GM06990 (cell line): Measurements from ENCODE around the gene ABR.

ENCODE experiments used
- DNase-seq: peaks from one replicate; pipeline ENCODE4 v3.0.0-alpha.2; 2011; ENCODE audit not compliant: insufficient read length; ENCODE audit errors: extremely low read depth
- H3K27me3 ChIP-seq: replicated peaks from 2 replicates; pipeline ENCODE4 v1.6.0; 2011; ENCODE audit warnings: low read length; ENCODE audit not compliant: control insufficient read depth, insufficient read depth
- H3K36me3 ChIP-seq: 2 replicates; pipeline ENCODE4 v1.5.1; 2011; ENCODE audit warnings: low read length; ENCODE audit not compliant: control insufficient read depth, insufficient read depth
- H3K4me3 ChIP-seq: replicated peaks from 2 replicates; pipeline ENCODE4 v1.5.1; 2011; ENCODE audit warnings: low read depth, mild to moderate bottlenecking, control low read depth, low read length
- CTCF ChIP-seq: IDR thresholded peaks from 2 replicates; pipeline ENCODE4 v1.5.1; 2011; ENCODE audit warnings: low read length, control low read depth, mild to moderate bottlenecking, inconsistent platforms; ENCODE audit not compliant: insufficient read depth, poor library complexity, severe bottlenecking

Gene ABR

GRCh38 chr17:1059131-1059795 is 120.5 kb downstream of the ABR start:
- Histone ChIP-seq H3K4me3 (no peak overlapping the region), H3K36me3 (peaks cover 37% of the 10 kb centered on the region), H3K27me3 (no peaks in the 10 kb centered on the region)
- TF ChIP-seq CTCF, result no peak
- no peak for DNase-seq

GRCh38 chr17:1058423-1059130 is 121.2 kb downstream of the ABR start:
- DNase-seq, result no peak
- Histone ChIP-seq H3K36me3 (peaks cover 40% of the 10 kb centered on the region), H3K4me3 (no peak overlapping the region), H3K27me3 (no peaks in the 10 kb centered on the region)
- peak; percentile 51 for TF ChIP-seq CTCF

DNA sequence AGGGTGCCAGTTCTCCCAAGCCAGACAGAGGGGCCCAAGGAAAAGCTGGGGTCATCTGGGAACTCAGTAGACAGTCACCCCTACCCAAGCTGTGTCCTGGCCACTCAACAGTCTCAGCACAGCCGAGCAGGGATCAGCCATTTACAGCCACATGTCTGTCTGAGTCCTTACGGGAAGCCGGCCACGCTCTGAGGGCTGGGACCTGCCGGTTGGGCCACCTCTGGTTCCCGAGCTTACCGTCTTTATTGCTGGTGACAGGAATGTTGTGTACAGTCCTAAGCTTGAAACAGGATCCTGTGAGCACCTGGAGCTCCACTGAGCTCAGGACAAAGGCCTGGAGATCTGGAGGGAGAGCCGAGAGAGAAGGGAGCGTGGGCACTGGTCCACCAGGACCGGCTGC is 123.0 kb downstream of the ABR start:
- H3K36me3 ChIP-seq, result peaks cover 35% of the 10 kb centered on the region
- DNase-seq, result no peak
- TF ChIP-seq CTCF, result no peak
- H3K4me3 ChIP-seq, result no peak overlapping the region
- no peaks in the 10 kb centered on the region for H3K27me3 ChIP-seq

DNA sequence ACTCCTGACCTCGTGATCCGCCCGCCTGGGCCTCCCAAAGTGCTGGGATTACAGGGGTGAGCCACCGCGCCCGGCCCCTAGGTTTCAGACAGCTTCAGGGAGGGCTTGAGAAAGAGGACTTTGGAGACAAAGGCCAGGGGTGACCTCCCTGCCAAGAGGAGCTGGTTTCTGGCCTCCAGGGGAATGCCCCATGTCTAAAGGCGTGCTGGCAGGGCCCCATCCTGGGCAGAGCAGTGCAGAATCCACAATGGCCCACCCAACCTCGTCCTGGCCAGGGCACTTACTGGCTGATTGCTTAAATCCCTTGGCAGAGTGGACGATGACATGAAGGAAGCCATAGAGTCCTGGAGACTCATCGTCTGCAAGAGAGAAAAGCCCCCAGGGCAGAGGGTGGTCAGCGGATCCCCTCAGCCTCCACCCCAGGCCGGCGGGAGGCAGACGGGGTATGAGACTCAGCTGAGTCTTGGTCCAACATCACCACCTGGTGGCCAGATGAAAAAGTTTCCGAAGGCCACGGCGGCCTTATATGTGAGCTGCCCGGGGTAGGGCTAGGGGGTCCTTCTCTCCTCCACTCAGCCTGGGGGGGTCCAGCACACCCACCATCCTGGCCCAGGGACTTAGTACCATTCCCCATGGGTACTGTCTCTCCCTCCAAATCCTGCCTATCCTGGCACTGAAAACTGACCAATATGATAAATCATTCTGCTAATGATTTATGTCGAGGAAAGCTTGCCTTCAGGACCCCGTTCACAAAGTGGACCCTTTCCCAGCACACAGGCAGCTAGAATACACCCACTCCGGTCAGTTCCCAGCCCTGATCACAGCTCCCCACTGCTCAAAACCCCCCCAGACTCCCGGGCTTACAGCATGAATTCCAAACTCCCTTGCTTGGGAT is 123.8 kb downstream of the ABR start:
- DNase-seq, result no peak
- H3K36me3 ChIP-seq, result peaks cover 33% of the 10 kb centered on the region
- peak; percentile 59 for TF ChIP-seq CTCF
- no peak overlapping the region for H3K4me3 ChIP-seq
- H3K27me3 ChIP-seq, result no peaks in the 10 kb centered on the region

- H3K4me3 ChIP-seq, result no peak overlapping the region
- H3K36me3 ChIP-seq, result peaks cover 34% of the 10 kb centered on the region
- no peaks in the 10 kb centered on the region for H3K27me3 ChIP-seq
- TF ChIP-seq CTCF, result no peak
- DNase-seq, result no peak
Measured at GRCh38 chr17:1055231-1055630, 124.5 kb downstream of the ABR start.
